H1 (cell line): ENCODE results near the gene CHN2. TPM values are rescaled to one million over a fixed set of nuclear protein-coding genes. Genes with fewer than 3 reads are reported as not detected.

Source experiments
- CTCF ChIA-PET: fragments of 300-600 bp; sonication (Branson Sonifier 250); formaldehyde crosslinking; loops from one replicate; lab custom pipeline; 2021; ENCODE audit not compliant: partially characterized antibody; lab: Charles Lee
- POLR2A ChIA-PET: fragments of 300-600 bp; sonication (Branson Sonifier 250); formaldehyde crosslinking; loops from one replicate; lab custom pipeline; 2021; ENCODE audit warnings: inconsistent platforms; ENCODE audit not compliant: partially characterized antibody; lab: Charles Lee
- DNase-seq, 2 experiments: peaks; one replicate each; pipeline versions ENCODE4 v3.0.0 to v3.0.0-alpha.2; 2010 to 2022; ENCODE audit warnings: low spot score in 2 of 2, low read depth in 1 of 2, mixed read lengths in 1 of 2
- FAIRE-seq: peaks from 2 replicates; lab custom pipeline; 2011; peaks lifted over from hg19 to GRCh38; lab: Jason Lieb, UNC
- H2AFZ ChIP-seq: 2 replicates; pipeline ENCODE4 v1.8.1; 2012; ENCODE audit warnings: low read length, inconsistent platforms
- H2AK5ac ChIP-seq: 2 replicates; pipeline ENCODE4 v1.6.1; 2013; ENCODE audit warnings: low read depth, low read length
- H2BK120ac ChIP-seq: replicated peaks from 2 replicates; pipeline ENCODE3; 2013; ENCODE audit warnings: low read depth, low read length, inconsistent platforms
- H2BK12ac ChIP-seq: 2 replicates; pipeline ENCODE4 v1.6.1; 2013; ENCODE audit warnings: low read depth, low read length
- H2BK15ac ChIP-seq: 2 replicates; pipeline ENCODE4 v1.6.1; 2013; ENCODE audit warnings: low read length
- H2BK20ac ChIP-seq: 2 replicates; pipeline ENCODE4 v1.6.1; 2013; ENCODE audit warnings: low read length
- H2BK5ac ChIP-seq: 2 replicates; pipeline ENCODE4 v1.6.1; 2013; ENCODE audit warnings: low read depth, low read length
- H3K14ac ChIP-seq: 2 replicates; pipeline ENCODE4 v1.6.1; 2013; ENCODE audit warnings: inconsistent platforms; ENCODE audit not compliant: insufficient read length
- H3K18ac ChIP-seq: 2 replicates; pipeline ENCODE4 v1.6.1; 2013; ENCODE audit warnings: low read length; ENCODE audit errors: extremely low read depth
- H3K23ac ChIP-seq: 2 replicates; pipeline ENCODE4 v1.6.1; 2013; ENCODE audit warnings: inconsistent platforms; ENCODE audit not compliant: insufficient read length
- H3K23me2 ChIP-seq: 2 replicates; pipeline ENCODE4 v1.6.1; 2013; ENCODE audit warnings: low read depth, low read length
- H3K27ac ChIP-seq: 2 replicates; pipeline ENCODE4 v1.6.1; 2011; ENCODE audit warnings: low read depth, low read length, inconsistent platforms
- H3K27me3 ChIP-seq, 4 experiments: replicated peaks in 1 of 4; 1 replicate in 1 of 4; 2 replicates in 3 of 4; pipeline versions ENCODE4 v1.6.1 to v1.8.1; 2011 to 2013; ENCODE audit warnings: low read length in 3 of 4, mild to moderate bottlenecking in 3 of 4, inconsistent platforms in 2 of 4, mixed read lengths in 2 of 4, moderate library complexity in 1 of 4; ENCODE audit not compliant: control insufficient read depth in 3 of 4, insufficient read depth in 3 of 4; ENCODE audit errors: extremely low read depth in 1 of 4
- H3K36me3 ChIP-seq, 4 experiments: 2 replicates each; pipeline versions ENCODE4 v1.6.1 to v1.8.1; 2011 to 2013; ENCODE audit warnings: mild to moderate bottlenecking in 4 of 4, low read length in 3 of 4, moderate library complexity in 2 of 4, control low read depth in 1 of 4, inconsistent platforms in 1 of 4; ENCODE audit not compliant: insufficient read depth in 4 of 4, control insufficient read depth in 2 of 4
- H3K4ac ChIP-seq: replicated peaks from 2 replicates; pipeline ENCODE3; 2013; ENCODE audit warnings: low read length, low read depth, mixed read lengths, inconsistent platforms; ENCODE audit not compliant: insufficient read length
- H3K4me1 ChIP-seq, 4 experiments: replicated peaks in 1 of 4; 1 replicate in 1 of 4; 2 replicates in 3 of 4; pipeline versions ENCODE4 v1.6.1 to v1.8.1; 2011 to 2013; ENCODE audit warnings: low read length in 3 of 4, inconsistent platforms in 2 of 4, mixed read lengths in 1 of 4; ENCODE audit not compliant: insufficient read depth in 4 of 4, control insufficient read depth in 3 of 4
- H3K4me2 ChIP-seq, 2 experiments: 2 replicates each; pipeline versions ENCODE4 v1.6.1 to v1.8.1; 2011 to 2013; ENCODE audit warnings: low read depth in 2 of 2, low read length in 2 of 2, control low read depth in 1 of 2, inconsistent platforms in 1 of 2, mild to moderate bottlenecking in 1 of 2; ENCODE audit not compliant: insufficient read depth in 1 of 2
- H3K4me3 ChIP-seq, 4 experiments: fragments of 200-600, 300-600 bp in 1 of 4; sonication (generic), shearing (Covaris generic), sonication (Bioruptor Twin) in 1 of 4; 2 replicates each; pipeline versions ENCODE4 v1.5.1 to v1.8.1; 2011 to 2016; ENCODE audit warnings: low read length in 4 of 4, low read depth in 3 of 4, control low read depth in 2 of 4, inconsistent platforms in 2 of 4, mild to moderate bottlenecking in 2 of 4, mixed read lengths in 1 of 4, moderate library complexity in 1 of 4; ENCODE audit not compliant: insufficient read depth in 2 of 4; ENCODE audit errors: extremely low read depth in 1 of 4
- H3K56ac ChIP-seq: replicated peaks from 2 replicates; pipeline ENCODE3; 2013; ENCODE audit warnings: low read depth, mild to moderate bottlenecking, mixed read lengths, low read length, inconsistent platforms; ENCODE audit not compliant: insufficient read length
- H3K79me1 ChIP-seq: 2 replicates; pipeline ENCODE4 v1.6.1; 2013; ENCODE audit warnings: low read depth, low read length, control low read depth
- H3K79me2 ChIP-seq, 2 experiments: 2 replicates each; pipeline versions ENCODE4 v1.6.1 to v1.8.1; 2012 to 2013; ENCODE audit warnings: low read length in 2 of 2, mild to moderate bottlenecking in 2 of 2, inconsistent platforms in 1 of 2; ENCODE audit not compliant: insufficient read depth in 2 of 2, control insufficient read depth in 1 of 2
- H3K9ac ChIP-seq, 4 experiments: replicated peaks in 1 of 4; 1 replicate in 1 of 4; 2 replicates in 3 of 4; pipeline versions ENCODE4 v1.6.1 to v1.8.1; 2011 to 2013; ENCODE audit warnings: low read depth in 3 of 4, low read length in 3 of 4, control low read depth in 2 of 4, mild to moderate bottlenecking in 2 of 4, moderate library complexity in 2 of 4, inconsistent platforms in 1 of 4; ENCODE audit errors: extremely low read depth in 1 of 4
- H3K9me3 ChIP-seq, 2 experiments: 2 replicates each; pipeline versions ENCODE4 v1.6.1 to v1.8.1; 2012 to 2013; ENCODE audit warnings: mild to moderate bottlenecking in 2 of 2, moderate library complexity in 2 of 2, control low read depth in 1 of 2, inconsistent platforms in 1 of 2, low read depth in 1 of 2, low read length in 1 of 2, mixed read lengths in 1 of 2; ENCODE audit not compliant: insufficient read depth in 2 of 2
- H4K20me1 ChIP-seq, 2 experiments: replicated peaks in 1 of 2; 2 replicates each; pipeline versions ENCODE3 to v1.8.1; 2011 to 2013; ENCODE audit warnings: inconsistent platforms in 2 of 2, low read length in 2 of 2, mild to moderate bottlenecking in 1 of 2; ENCODE audit not compliant: insufficient read depth in 2 of 2, control insufficient read depth in 1 of 2
- H4K5ac ChIP-seq: 2 replicates; pipeline ENCODE4 v1.6.1; 2013; ENCODE audit warnings: low read length, low read depth, mixed read lengths, inconsistent platforms; ENCODE audit not compliant: insufficient read length
- H4K8ac ChIP-seq: 2 replicates; pipeline ENCODE4 v1.8.0; 2013; ENCODE audit warnings: mild to moderate bottlenecking, moderate library complexity, low read length, inconsistent platforms; ENCODE audit not compliant: insufficient read depth; ENCODE audit errors: extremely low read depth
- H4K91ac ChIP-seq: replicated peaks from 2 replicates; pipeline ENCODE3; 2013; ENCODE audit warnings: low read length, mixed read lengths, inconsistent platforms; ENCODE audit not compliant: insufficient read length
- ATF3 ChIP-seq: IDR thresholded peaks from 2 replicates; pipeline ENCODE4 v1.6.1; 2011; ENCODE audit warnings: low read depth, mild to moderate bottlenecking, low read length; ENCODE audit not compliant: insufficient read depth
- BACH1 ChIP-seq: IDR thresholded peaks from 2 replicates; pipeline ENCODE4 v1.6.1; 2012; ENCODE audit warnings: low read length, improper control_type of control experiment
- BCL11A ChIP-seq, 2 experiments: IDR thresholded peaks; one replicate each; pipeline ENCODE4 v1.6.1; 2011; ENCODE audit warnings: low read depth in 2 of 2, low read length in 2 of 2, mild to moderate bottlenecking in 2 of 2
- CBX5 ChIP-seq: fragments of 300-800, 300-1000 bp; sonication (generic); IDR thresholded peaks from 2 replicates; pipeline ENCODE4 v1.7.1; 2016; ENCODE audit warnings: antibody characterized with exemption, low read length, low read depth
- CHD1 ChIP-seq: IDR thresholded peaks from 2 replicates; pipeline ENCODE4 v1.6.1; 2012; ENCODE audit warnings: low read depth, low read length, improper control_type of control experiment
- CREB1 ChIP-seq: IDR thresholded peaks from 2 replicates; pipeline ENCODE4 v1.6.1; 2012; ENCODE audit warnings: inconsistent platforms
- EGR1 ChIP-seq: IDR thresholded peaks from 2 replicates; pipeline ENCODE4 v1.6.1; 2011; ENCODE audit warnings: low read depth, low read length, borderline replicate concordance
- HDAC2 ChIP-seq, 2 experiments: fragments of 300-600 bp in 1 of 2; sonication (generic) in 1 of 2; IDR thresholded peaks; 2 replicates each; pipeline ENCODE4 v1.6.1; 2011 to 2012; ENCODE audit warnings: low read depth in 2 of 2, low read length in 2 of 2, mild to moderate bottlenecking in 2 of 2, moderate library complexity in 2 of 2, borderline replicate concordance in 1 of 2, inconsistent platforms in 1 of 2
- HDAC6 ChIP-seq: IDR thresholded peaks from one replicate; pipeline ENCODE4 v1.7.1; 2012; ENCODE audit warnings: low read depth, mild to moderate bottlenecking, inconsistent platforms, low read length, moderate library complexity
- POLR2AphosphoS5 ChIP-seq: IDR thresholded peaks from 2 replicates; pipeline ENCODE4 v1.6.1; 2011; ENCODE audit warnings: low read depth, low read length
- RAD21 ChIP-seq, 2 experiments: IDR thresholded peaks in 1 of 2; conservative IDR thresholded peaks in 1 of 2; 2 replicates each; pipeline ENCODE4 v1.6.1; 2011; ENCODE audit warnings: low read depth in 2 of 2, low read length in 2 of 2, improper control_type of control experiment in 1 of 2, inconsistent platforms in 1 of 2, mild to moderate bottlenecking in 1 of 2, moderate library complexity in 1 of 2
- SIRT6 ChIP-seq: IDR thresholded peaks from one replicate; pipeline ENCODE4 v1.7.1; 2012; ENCODE audit warnings: low read length, inconsistent platforms
- SP4 ChIP-seq: IDR thresholded peaks from 2 replicates; pipeline ENCODE4 v1.6.1; 2012; ENCODE audit warnings: low read length, inconsistent platforms
- WGBS, 2 experiments: shearing (Covaris generic) in 1 of 2; methylation state at CpG; one replicate each; pipeline versions ENCODE4 v1.1.6 to v1.1.7; 2013 to 2015; ENCODE audit warnings: low lambda C conversion rate in 2 of 2, mixed read lengths in 2 of 2, inconsistent platforms in 1 of 2, low coverage in 1 of 2, missing lambda C conversion rate in 1 of 2; ENCODE audit not compliant: insufficient replicate concordance in 2 of 2, insufficient coverage in 1 of 2, insufficient read length in 1 of 2; ENCODE audit errors: extremely low coverage in 1 of 2, missing lambda C conversion rate in 1 of 2; 5-methylcytosine and 5-hydroxymethylcytosine counted together
- polyA plus RNA-seq, 7 experiments: library from polyadenylated mRNA; depleted of rRNA in 3 of 7; stranded (reverse) in 5 of 7; unstranded in 2 of 7; fragments of >200 nt in 5 of 7; fragments of 200-250 nt in 2 of 7; gene quantifications; 1 replicate in 5 of 7; 2 replicates in 1 of 7; 4 replicates in 1 of 7; pipeline versions ENCODE4 v1.2.1 to v1.2.3, GENCODE V29; 2011 to 2013; ENCODE audit warnings: missing spikeins in 2 of 7, mixed read lengths in 2 of 7
- total RNA-seq: library from RNA; stranded (reverse); fragmentation: NEBNext Ultra II Directional; extraction: Animal tissue kit (Norgen Biotek cat#: 25700); gene quantifications from 2 replicates; pipeline ENCODE4 v1.2.1, GENCODE V29; 2021
- TF ChIP-seq, protein P1 (sequence below): IDR thresholded peaks from 2 replicates; pipeline ENCODE4 v1.6.1; 2011; ENCODE audit warnings: low read length, improper control_type of control experiment

CHN2 gene
- total and polyA plus RNA-seq, 2 of the 8 experiments (the other 6 are each of a cell fraction or from before 2014, with no cell fraction given) = 2.9 to 4.8 TPM

GRCh38 chr7:29328811-29329210 is 134.2 kb downstream of the CHN2 start:
- no peak overlapping the region for H4K5ac ChIP-seq
- CTCF ChIA-PET = no interaction called here
- TF ChIP-seq BCL11A (IDR thresholded peaks at IDR 0.05; ENCODE audit: low read depth in 2 of 2, low read length in 2 of 2) (no peak), SP4 (no peak), CBX5 (no peak), CHD1 (no peak), HDAC6 (no peak), SIRT6 (no peak), RAD21 (IDR thresholded peaks at IDR 0.05 in 1 of 2, conservative IDR thresholded peaks at IDR 0.05 in 1 of 2; ENCODE audit: low read depth in 2 of 2, low read length in 2 of 2) (no peak), BACH1 (no peak), POLR2AphosphoS5 (no peak), HDAC2 (IDR thresholded peaks at IDR 0.05; ENCODE audit: borderline replicate concordance in 1 of 2, low read depth in 2 of 2, low read length in 2 of 2) (no peak), ATF3 (no peak), CREB1 (no peak), EGR1 (no peak)
- TF ChIP-seq, protein P1, sequence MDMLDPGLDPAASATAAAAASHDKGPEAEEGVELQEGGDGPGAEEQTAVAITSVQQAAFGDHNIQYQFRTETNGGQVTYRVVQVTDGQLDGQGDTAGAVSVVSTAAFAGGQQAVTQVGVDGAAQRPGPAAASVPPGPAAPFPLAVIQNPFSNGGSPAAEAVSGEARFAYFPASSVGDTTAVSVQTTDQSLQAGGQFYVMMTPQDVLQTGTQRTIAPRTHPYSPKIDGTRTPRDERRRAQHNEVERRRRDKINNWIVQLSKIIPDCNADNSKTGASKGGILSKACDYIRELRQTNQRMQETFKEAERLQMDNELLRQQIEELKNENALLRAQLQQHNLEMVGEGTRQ = no peak

More at GRCh38 chr7:29328811-29329210, 134.2 kb downstream of the CHN2 start:
- Histone ChIP-seq H3K9ac (no peak overlapping the region), H3K23me2 (no peaks in the 10 kb centered on the region), H3K14ac (no peak overlapping the region), H2BK120ac (no peak overlapping the region), H4K20me1 (no peaks in the 10 kb centered on the region), H3K27ac (no peak overlapping the region), H3K79me1 (no peaks in the 10 kb centered on the region), H2BK12ac (no peak overlapping the region), H3K36me3 (no peaks in the 10 kb centered on the region), H3K4me2 (no peak overlapping the region), H2BK20ac (no peak overlapping the region), H3K79me2 (no peaks in the 10 kb centered on the region), H3K27me3 (no peaks in the 10 kb centered on the region), H2BK15ac (no peak overlapping the region), H2AK5ac (no peak overlapping the region), H3K56ac (no peak overlapping the region), H3K4me1 (no peaks in the 10 kb centered on the region), H4K8ac (no peak overlapping the region), H3K18ac (no peak overlapping the region), H3K9me3 (no peaks in the 10 kb centered on the region), H4K91ac (no peak overlapping the region), H2AFZ (no peak overlapping the region), H3K4ac (no peak overlapping the region), H3K4me3 (no peak overlapping the region), H2BK5ac (no peak overlapping the region), H3K23ac (no peak overlapping the region)
- WGBS, 2 experiments = 83% methylated on average over 2 of the region's 2 CpGs; no CpG with 5 or more reads in 1 of the 2 experiments
- FAIRE-seq = no peak
- POLR2A ChIA-PET = interaction anchor here (1.0 kb wide), 1 partner anchor 11 kb away, joined by 3 read pairs; no protein-coding TSS in a partner anchor
- DNase-seq = no peak
